NCI-H1417 treated with DMSO at 0.1 percent for 48 hours (cell line): ENCODE results near the gene SKOR1.

Experiments used
- DNase-seq: peaks from one replicate; lab custom pipeline; 2025; lab: John Stamatoyannopoulos, UW

SKOR1 gene

GRCh38 chr15:67820122-67820991 lies 5.0 kb upstream of the SKOR1 start:
- DNase-seq, result no peak

- no peak for DNase-seq
Measured at GRCh38 chr15:67820992-67821783, 4.1 kb upstream of the SKOR1 start.

GRCh38 chr15:67821784-67822440 lies 3.4 kb upstream of the SKOR1 start:
- DNase-seq, result peak; percentile 54

- no peak for DNase-seq
Measured at GRCh38 chr15:67822537-67823313, 2.6 kb upstream of the SKOR1 start.

- no peak for DNase-seq
Measured at GRCh38 chr15:67823314-67824196, 1.8 kb upstream of the SKOR1 start.

GRCh38 chr15:67824197-67824968 lies 926 bp upstream of the SKOR1 start:
- DNase-seq, result no peak

- DNase-seq, result no peak
Measured at GRCh38 chr15:67825881-67826716, 790 bp downstream of the SKOR1 start.

- no peak for DNase-seq
Measured at GRCh38 chr15:67826717-67827561, 1.6 kb downstream of the SKOR1 start.

- no peak for DNase-seq
Measured at GRCh38 chr15:67827562-67828277, 2.4 kb downstream of the SKOR1 start.

GRCh38 chr15:67828278-67828968 lies 3.1 kb downstream of the SKOR1 start:
- no peak for DNase-seq

GRCh38 chr15:67828969-67829646 lies 3.8 kb downstream of the SKOR1 start:
- DNase-seq, result no peak

- no peak for DNase-seq
Measured at GRCh38 chr15:67829647-67830504, 4.6 kb downstream of the SKOR1 start.

- DNase-seq, result no peak
Measured at GRCh38 chr15:67831363-67831762, 6.1 kb downstream of the SKOR1 start.

GRCh38 chr15:67832031-67832551 lies 6.8 kb downstream of the SKOR1 start:
- DNase-seq, result no peak
